ENCODE results near the gene MAP3K13. TPM values are rescaled to one million over a fixed set of nuclear protein-coding genes. Genes with fewer than 3 reads are reported as not detected.
A peak's percentile ranks its signal among the peaks of the same experiment; 100 is the strongest.

Gene MAP3K13
- total RNA-seq, 3 donors from 2014 or later: 36.4 to 61.0 (median 45.9) TPM

- no peak for ATAC-seq
- Histone ChIP-seq H3K36me3 (ENCODE audit: low read depth) (peaks cover 5% of the 10 kb centered on the region), H3K4me1 (ENCODE audit: low read depth) (no peaks in the 10 kb centered on the region), H3K4me3 (no peak overlapping the region), H3K9me3 (no peaks in the 10 kb centered on the region)
- TF ChIP-seq, protein P1, sequence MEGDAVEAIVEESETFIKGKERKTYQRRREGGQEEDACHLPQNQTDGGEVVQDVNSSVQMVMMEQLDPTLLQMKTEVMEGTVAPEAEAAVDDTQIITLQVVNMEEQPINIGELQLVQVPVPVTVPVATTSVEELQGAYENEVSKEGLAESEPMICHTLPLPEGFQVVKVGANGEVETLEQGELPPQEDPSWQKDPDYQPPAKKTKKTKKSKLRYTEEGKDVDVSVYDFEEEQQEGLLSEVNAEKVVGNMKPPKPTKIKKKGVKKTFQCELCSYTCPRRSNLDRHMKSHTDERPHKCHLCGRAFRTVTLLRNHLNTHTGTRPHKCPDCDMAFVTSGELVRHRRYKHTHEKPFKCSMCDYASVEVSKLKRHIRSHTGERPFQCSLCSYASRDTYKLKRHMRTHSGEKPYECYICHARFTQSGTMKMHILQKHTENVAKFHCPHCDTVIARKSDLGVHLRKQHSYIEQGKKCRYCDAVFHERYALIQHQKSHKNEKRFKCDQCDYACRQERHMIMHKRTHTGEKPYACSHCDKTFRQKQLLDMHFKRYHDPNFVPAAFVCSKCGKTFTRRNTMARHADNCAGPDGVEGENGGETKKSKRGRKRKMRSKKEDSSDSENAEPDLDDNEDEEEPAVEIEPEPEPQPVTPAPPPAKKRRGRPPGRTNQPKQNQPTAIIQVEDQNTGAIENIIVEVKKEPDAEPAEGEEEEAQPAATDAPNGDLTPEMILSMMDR (IDR thresholded peaks at IDR 0.05): no peak
- DNase-seq: no peak
- intact Hi-C loops (cut with DNase I, micrococcal nuclease): no loop called here
These were observed 165.6 kb downstream of the MAP3K13 start for GRCh38 chr3:185528532-185528931.

DNA sequence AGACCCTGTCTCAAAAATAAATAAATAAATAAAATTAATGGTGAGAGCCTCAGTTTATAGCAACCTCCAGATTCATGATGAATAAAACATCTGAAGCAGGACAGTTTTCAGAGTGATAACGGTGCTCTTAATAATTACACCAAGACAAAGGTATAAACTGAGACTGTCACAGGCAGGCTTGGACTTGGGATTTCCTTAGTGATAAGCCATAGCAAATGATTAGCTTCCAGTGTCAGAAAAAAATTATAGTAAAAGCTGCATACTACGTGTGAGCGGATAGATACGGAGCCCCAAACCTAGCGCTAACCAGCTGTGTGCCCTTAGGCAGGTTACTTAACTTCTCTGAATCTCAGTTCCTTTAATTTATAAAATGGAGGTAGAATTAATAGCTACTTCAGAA is 167.9 kb downstream of the MAP3K13 start:
- Histone ChIP-seq H3K36me3 (ENCODE audit: low read depth) (peaks cover 5% of the 10 kb centered on the region), H3K4me1 (ENCODE audit: low read depth) (no peaks in the 10 kb centered on the region), H3K4me3 (no peak overlapping the region), H3K9me3 (no peaks in the 10 kb centered on the region)
- ATAC-seq (no peak), DNase-seq (no peak)
- TF ChIP-seq, protein P1 (IDR thresholded peaks at IDR 0.05): no peak
- intact Hi-C loops (cut with DNase I, micrococcal nuclease): no loop called here

DNA sequence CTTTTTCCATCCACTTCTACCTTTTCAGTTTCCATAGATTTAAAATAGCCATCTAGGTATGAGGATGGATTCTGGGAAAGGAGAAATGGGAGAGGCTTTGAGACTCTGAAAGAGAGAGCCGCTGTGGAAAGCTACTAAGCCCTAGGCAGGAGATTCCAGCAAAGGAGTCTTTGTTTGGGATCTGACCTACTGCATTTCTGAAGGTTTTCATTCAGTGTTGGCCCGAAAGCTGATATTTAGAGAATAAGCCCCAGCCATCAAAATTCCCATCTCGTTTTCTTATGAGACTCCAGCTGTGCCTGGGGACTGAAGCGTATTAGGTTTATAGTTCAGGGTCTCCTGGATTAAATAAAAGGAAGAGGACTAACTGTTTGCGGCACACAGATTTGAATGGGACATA is 170.0 kb downstream of the MAP3K13 start:
- Histone ChIP-seq H3K4me1 (ENCODE audit: low read depth) (peaks cover 8% of the 10 kb centered on the region), H3K36me3 (ENCODE audit: low read depth) (no peaks in the 10 kb centered on the region), H3K9me3 (no peaks in the 10 kb centered on the region), H3K4me3 (no peak overlapping the region)
- intact Hi-C loops (cut with DNase I, micrococcal nuclease): no loop called here
- ATAC-seq: no peak
- TF ChIP-seq, protein P1 (IDR thresholded peaks at IDR 0.05): no peak
- DNase-seq: no peak

GRCh38 chr3:185534511-185534910 is 171.6 kb downstream of the MAP3K13 start:
- intact Hi-C loops (cut with DNase I, micrococcal nuclease): no loop called here
- H3K4me3 ChIP-seq: no peak overlapping the region
- ATAC-seq (no peak), DNase-seq (no peak)
- TF ChIP-seq, protein P1 (IDR thresholded peaks at IDR 0.05): no peak
- no peaks in the 10 kb centered on the region for H3K9me3 ChIP-seq
- peaks cover 13% of the 10 kb centered on the region for H3K4me1 ChIP-seq (ENCODE audit: low read depth)
- H3K36me3 ChIP-seq (ENCODE audit: low read depth): no peaks in the 10 kb centered on the region

DNA sequence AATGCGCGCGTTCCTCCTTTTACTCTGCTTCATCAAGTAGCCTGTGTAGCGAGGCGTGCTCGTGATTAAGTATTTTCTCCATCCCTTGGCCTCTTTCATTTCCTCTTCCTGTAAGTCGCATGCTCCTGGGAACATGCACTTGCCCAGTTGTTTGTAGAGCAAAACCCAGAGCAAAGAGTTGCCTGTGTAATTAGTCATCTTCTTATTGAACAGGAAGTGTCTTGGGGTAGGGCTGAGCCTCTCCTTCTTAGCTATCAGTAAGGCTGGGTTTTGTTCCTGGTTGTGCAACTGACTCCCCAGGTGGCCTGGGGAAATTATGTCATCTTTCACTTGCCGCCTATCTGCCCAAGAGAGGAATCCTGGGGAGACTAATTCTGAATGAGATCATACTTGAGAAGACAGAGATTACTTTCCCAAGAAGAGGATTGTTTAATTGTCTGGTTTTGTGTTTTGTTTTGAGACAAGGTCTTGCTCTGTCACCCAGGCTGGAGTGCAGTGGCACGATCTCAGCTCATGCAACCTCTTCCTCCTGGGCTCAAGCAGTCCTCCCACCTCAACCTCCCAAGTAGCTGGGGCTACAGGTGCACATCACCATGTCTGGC is 174.5 kb downstream of the MAP3K13 start:
- TF ChIP-seq, protein P1 (IDR thresholded peaks at IDR 0.05): no peak
- H3K9me3 ChIP-seq: no peaks in the 10 kb centered on the region
- H3K4me1 ChIP-seq (ENCODE audit: low read depth): peaks cover 16% of the 10 kb centered on the region

More for the DNA sequence above, 174.5 kb downstream of the MAP3K13 start:
- intact Hi-C loops (cut with DNase I, micrococcal nuclease): no loop called here
- ATAC-seq (peak; percentile 97), DNase-seq (peak in 2 of 3 donors; percentile 51 to 77)
- H3K36me3 ChIP-seq (ENCODE audit: low read depth): no peaks in the 10 kb centered on the region
- no peak overlapping the region for H3K4me3 ChIP-seq

Other genes starting within 250 kb of the MAP3K13 start
- gene C3orf70, start 210.1 kb upstream of the MAP3K13 start, total RNA-seq: 10 to 100 TPM; 15.1 to 32.7 (median 16.9) TPM
- 10 to 100 TPM; 18.3 to 33.2 (median 29.0) TPM for gene EHHADH, start 109.1 kb upstream of the MAP3K13 start, total RNA-seq
- 10 to 100 TPM; 13.1 to 14.4 (median 14.4) TPM for gene TMEM41A, start 135.9 kb downstream of the MAP3K13 start, total RNA-seq
- gene LIPH, start 189.5 kb downstream of the MAP3K13 start, total RNA-seq: 100 to 1,000 TPM in 2 of 3 donors, 10 to 100 TPM in 1; 46.3 to 165 (median 122) TPM
- gene SENP2, start 223.2 kb downstream of the MAP3K13 start, total RNA-seq: 10 to 100 TPM; 27.1 to 40.5 (median 28.4) TPM